Immature natural killer cell (primary cell): ENCODE measurements around the gene ZGLP1. TPM values are rescaled to one million over a fixed set of nuclear protein-coding genes. Genes with fewer than 3 reads are reported as not detected.
A peak's percentile ranks its signal among the peaks of the same experiment; 100 is the strongest.
"Not testable (repeated sequence)": the region's sequence is repeated elsewhere in the genome, so short reads cannot be mapped to it uniquely, and the experiment has no call there.

Source experiments
- DNase-seq, 3 donors: peaks; one replicate each; pipeline ENCODE4 v3.0.0; 2022; ENCODE audit warnings: mixed read lengths in 1 of 3
- H3K27ac Mint-ChIP-seq, 6 donors: one replicate each; pipeline ENCODE4 v1.8.0; 2020; ENCODE audit warnings: mixed read lengths in 6 of 6, mild to moderate bottlenecking in 5 of 6, inconsistent platforms in 4 of 6, moderate library complexity in 3 of 6
- H3K27me3 Mint-ChIP-seq, 3 donors: one replicate each; pipeline ENCODE4 v1.8.0; 2020 to 2021; ENCODE audit warnings: low read depth in 3 of 3, mild to moderate bottlenecking in 3 of 3, mixed read lengths in 3 of 3, moderate library complexity in 3 of 3, inconsistent platforms in 1 of 3
- H3K36me3 Mint-ChIP-seq, 3 donors: one replicate each; pipeline ENCODE4 v1.8.0; 2020; ENCODE audit warnings: mixed read lengths in 3 of 3, inconsistent platforms in 2 of 3, mild to moderate bottlenecking in 2 of 3
- H3K4me1 Mint-ChIP-seq, 2 donors: one replicate each; pipeline ENCODE4 v1.8.0; 2020; ENCODE audit warnings: inconsistent platforms in 2 of 2, mild to moderate bottlenecking in 2 of 2, mixed read lengths in 2 of 2, moderate library complexity in 1 of 2
- H3K4me3 Mint-ChIP-seq, 5 donors: one replicate each; pipeline ENCODE4 v1.8.0; 2020; ENCODE audit warnings: mild to moderate bottlenecking in 5 of 5, mixed read lengths in 5 of 5, inconsistent platforms in 3 of 5, moderate library complexity in 3 of 5
- H3K9me3 Mint-ChIP-seq, 6 donors: one replicate each; pipeline ENCODE4 v1.8.0; 2020; ENCODE audit warnings: mild to moderate bottlenecking in 6 of 6, mixed read lengths in 6 of 6, inconsistent platforms in 4 of 6, moderate library complexity in 3 of 6
- polyA plus RNA-seq, 3 donors: library from polyadenylated mRNA; unstranded; fragments of 300-500 nt; fragmentation: Illumina TruSeq; gene quantifications; one replicate each; pipeline ENCODE4 v1.2.3, GENCODE V29; 2021

ZGLP1 gene
- 1 to 10 TPM in 1 of 3 donors, under 1 TPM in 1, not detected in 1; 0.48 to 1.9 TPM for polyA plus RNA-seq

DNA sequence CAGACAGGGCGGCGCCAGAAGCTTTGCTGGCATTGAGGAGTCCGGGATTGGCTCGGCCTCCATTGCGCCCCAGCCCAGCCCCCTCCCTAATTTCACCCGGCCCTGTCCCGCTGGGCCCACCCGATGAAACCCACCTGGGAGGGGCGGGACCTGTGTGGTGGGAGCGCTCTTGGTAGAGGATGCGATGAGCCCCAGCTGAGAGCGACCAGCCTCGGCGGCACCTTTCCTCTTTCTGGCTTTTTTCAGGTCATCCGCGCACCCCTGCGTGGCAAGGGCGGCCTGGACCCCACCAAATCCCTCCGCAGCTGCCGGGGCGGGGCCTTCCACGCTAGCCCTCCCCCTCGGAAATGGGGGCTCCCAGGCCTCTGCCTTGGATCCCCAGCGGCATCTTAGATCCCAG, at the start of gene ZGLP1:
TSS of gene ZGLP1 (minus strand) at position 393 of the 400 bp plus-strand sequence.
- peaks cover 0 to 4% (median 0%) of the 10 kb centered on the region in 3 donors for H3K36me3 Mint-ChIP-seq
- H3K4me3 Mint-ChIP-seq, result no peak within 1 kb of the TSS
- H3K27me3 Mint-ChIP-seq, result no peaks in the 10 kb centered on the region
- no peaks in the 10 kb centered on the region for H3K9me3 Mint-ChIP-seq
- H3K4me1 Mint-ChIP-seq, result peaks cover 2 to 3% of the 10 kb centered on the region in 2 donors
- no peak for DNase-seq
- H3K27ac Mint-ChIP-seq, result no peak within 1 kb of the TSS

DNA sequence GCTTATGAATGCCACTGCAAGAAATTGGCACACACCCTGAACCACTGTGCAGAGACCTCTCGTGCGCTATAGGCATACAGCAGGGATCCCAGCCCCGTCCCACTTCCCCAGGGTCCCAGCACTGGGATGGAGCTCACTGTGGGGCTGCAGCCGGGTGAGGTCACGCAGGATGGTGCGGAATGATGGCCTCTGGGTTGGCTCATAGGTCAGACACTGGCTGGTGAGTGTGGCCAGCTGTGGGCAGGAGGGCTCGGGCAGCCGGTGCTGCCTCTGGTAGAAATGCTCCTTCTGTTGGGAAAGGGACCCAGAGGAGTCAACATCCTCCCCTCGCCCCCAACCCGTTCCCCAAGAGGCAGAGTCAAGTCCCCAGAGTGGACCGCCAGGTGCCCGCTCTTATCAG, 46.8 kb upstream of the ZGLP1 start:
- Mint-ChIP-seq H3K4me1 (no peaks in the 10 kb centered on the region), H3K27ac (no peak overlapping the region), H3K9me3 (no peaks in the 10 kb centered on the region), H3K27me3 (peaks cover 2 to 4% (median 3%) of the 10 kb centered on the region in 3 donors), H3K36me3 (peaks cover 6 to 25% (median 11%) of the 10 kb centered on the region in 3 donors), H3K4me3 (no peak overlapping the region)
- DNase-seq, result no peak

DNA sequence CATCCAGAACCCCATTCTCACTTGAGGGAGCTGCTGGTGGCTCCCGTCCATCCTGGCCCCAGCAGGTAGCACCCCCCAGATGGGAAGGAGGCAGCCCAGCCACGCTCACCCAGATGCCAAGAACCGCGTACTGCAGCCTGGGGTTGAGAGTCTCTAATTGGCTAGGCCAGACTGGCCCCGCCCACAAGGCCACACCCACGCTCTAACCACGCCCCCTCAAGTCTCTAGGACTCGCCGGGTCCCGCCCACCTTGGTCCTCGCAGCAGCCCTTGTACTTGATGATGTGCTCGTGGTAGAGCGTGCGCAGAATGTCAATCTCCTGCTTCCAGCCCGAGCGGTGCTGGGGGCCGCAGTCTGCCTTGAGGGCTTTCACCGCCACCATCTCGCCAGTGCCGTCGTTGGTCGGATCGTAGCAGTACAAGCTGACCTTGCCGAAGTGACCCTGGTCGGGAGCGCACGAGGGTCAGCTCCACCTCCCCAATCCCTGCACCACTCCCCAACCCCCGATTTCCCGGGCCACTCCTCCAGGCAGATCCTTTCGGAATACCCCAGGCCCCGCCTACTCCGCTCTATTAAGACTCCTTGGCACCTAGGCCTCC, 44.3 kb upstream of the ZGLP1 start:
- no peak overlapping the region for H3K27ac Mint-ChIP-seq
- peaks cover 0 to 4% (median 2%) of the 10 kb centered on the region in 3 donors for H3K27me3 Mint-ChIP-seq
- H3K36me3 Mint-ChIP-seq, result peaks cover 3 to 14% (median 6%) of the 10 kb centered on the region in 3 donors

DNA sequence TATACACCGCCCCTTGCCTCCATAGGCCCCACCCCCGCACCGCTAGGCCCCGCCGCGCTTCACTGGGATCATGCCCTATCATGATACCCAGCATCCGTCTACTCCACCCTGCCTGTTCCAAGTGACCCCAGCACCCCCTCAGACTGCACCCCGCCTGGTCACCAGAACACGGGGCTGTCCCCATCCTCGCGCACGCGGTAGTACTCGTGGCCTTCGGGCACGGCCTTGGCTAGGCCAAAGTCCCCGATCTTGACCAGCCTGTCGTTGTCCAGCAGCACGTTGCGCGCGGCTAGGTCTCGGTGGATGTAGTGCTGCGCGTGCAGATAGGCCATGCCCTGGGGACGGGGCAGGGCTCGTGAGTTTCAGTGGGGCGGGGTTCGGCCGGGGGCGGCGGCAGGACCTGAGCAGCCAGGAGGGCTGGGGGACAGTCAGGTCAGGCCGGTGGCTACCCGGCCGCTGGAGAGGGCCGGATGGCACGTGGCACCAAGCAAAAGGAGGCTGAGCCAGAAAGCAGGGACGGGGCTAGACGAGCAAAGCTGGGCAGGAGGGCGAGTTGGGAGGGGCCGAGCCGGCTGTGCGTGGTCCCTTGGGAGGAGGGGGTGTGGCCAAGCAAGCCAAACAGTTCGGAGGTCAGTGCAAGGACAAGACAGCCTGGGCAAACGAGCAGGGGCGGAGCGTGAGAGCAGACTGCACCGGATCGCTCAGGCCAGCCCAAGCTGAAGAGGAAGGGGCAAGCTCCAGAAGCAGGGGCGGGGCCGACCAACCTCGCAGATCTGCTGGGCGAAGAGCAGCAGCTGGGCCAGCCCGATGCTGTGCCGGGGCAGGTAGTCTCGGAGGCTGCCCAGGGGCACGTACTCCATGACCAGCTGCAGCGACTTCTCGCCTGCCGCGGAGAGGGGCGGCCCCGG, 43.4 kb upstream of the ZGLP1 start:
- Mint-ChIP-seq H3K27ac (no peak overlapping the region), H3K4me1 (no peaks in the 10 kb centered on the region), H3K27me3 (peaks cover 0 to 4% (median 2%) of the 10 kb centered on the region in 3 donors), H3K4me3 (no peak overlapping the region), H3K36me3 (peaks cover 3 to 11% (median 6%) of the 10 kb centered on the region in 3 donors), H3K9me3 (no peaks in the 10 kb centered on the region)
- no peak for DNase-seq

More for the DNA sequence above, 44.3 kb upstream of the ZGLP1 start:
- peak in 1 of 3 donors; percentile 22 for DNase-seq
- no peak overlapping the region for H3K4me3 Mint-ChIP-seq
- no peaks in the 10 kb centered on the region for H3K9me3 Mint-ChIP-seq
- no peaks in the 10 kb centered on the region for H3K4me1 Mint-ChIP-seq

DNA sequence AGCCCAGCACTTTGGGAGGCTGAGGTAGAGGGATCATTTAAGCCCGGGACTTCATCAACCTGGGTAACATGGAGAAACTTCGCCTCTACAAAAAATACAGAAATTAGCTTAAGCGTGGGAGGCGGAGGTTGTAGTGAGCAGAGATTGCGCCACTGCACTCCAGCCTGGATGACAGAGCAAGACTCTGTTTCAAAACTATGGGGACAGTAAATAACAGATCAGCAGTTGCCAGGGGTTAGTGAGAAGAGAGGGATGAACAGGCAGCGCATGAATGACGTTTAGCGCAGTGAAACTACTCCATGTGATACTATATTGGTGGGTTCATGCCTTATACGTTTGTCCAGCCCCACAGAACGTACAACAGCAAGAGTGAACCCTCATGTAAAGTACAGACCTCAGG, 36.9 kb upstream of the ZGLP1 start:
- no peaks in the 10 kb centered on the region for H3K27me3 Mint-ChIP-seq
- H3K27ac Mint-ChIP-seq, result no peak overlapping the region
- peaks cover 0 to 3% (median 0%) of the 10 kb centered on the region in 3 donors for H3K36me3 Mint-ChIP-seq
- no peaks in the 10 kb centered on the region for H3K9me3 Mint-ChIP-seq
- no peak for DNase-seq
- H3K4me3 Mint-ChIP-seq, result no peak overlapping the region
- no peaks in the 10 kb centered on the region for H3K4me1 Mint-ChIP-seq

DNA sequence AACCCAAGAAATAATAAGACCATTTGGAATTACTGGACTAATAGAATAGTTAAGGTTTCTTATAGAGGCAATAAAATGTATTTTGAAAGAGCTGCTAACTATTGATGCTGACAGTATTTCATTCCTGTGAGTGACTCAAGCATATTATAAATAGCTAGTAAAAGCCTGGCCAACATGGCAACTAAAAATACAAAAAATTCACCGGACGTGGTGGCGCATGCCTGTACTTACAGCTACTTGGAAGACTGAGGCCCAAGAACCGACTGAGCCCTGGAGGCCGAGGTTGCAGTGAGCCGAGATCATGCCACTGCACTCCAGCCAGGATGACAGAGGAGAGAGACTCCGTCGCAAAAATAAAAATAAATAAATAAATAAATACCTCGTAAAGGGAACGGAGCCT, 35.2 kb upstream of the ZGLP1 start:
- Mint-ChIP-seq H3K9me3 (no peaks in the 10 kb centered on the region), H3K27me3 (no peaks in the 10 kb centered on the region), H3K4me1 (peaks cover 4 to 8% of the 10 kb centered on the region in 2 donors), H3K27ac (no peak overlapping the region), H3K36me3 (no peaks in the 10 kb centered on the region), H3K4me3 (no peak overlapping the region)
- no peak for DNase-seq

DNA sequence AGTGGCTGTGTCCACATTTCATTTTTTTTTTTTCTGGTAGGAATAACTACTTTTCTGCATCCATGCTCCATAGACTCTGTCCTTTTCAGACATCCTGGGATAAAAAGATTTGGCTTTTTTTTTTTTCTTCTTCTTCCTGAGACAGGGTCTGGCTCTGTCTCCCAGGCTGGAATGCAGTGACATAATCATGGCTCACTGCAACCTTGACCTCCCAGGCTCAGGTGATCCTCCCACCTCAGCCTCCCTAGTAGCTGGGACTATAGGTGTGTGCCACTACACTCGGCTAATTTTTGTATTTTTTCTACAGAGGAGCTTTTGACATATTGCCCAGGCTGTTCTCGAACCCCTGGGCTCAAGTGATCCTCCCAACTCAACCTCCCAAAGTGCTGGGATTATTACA, 33.9 kb upstream of the ZGLP1 start:
- no peaks in the 10 kb centered on the region for H3K36me3 Mint-ChIP-seq
- H3K9me3 Mint-ChIP-seq, result no peaks in the 10 kb centered on the region
- H3K4me3 Mint-ChIP-seq, result no peak overlapping the region
- DNase-seq, result no peak
- peaks cover 0 to 6% (median 0%) of the 10 kb centered on the region in 3 donors for H3K27me3 Mint-ChIP-seq
- no peak overlapping the region for H3K27ac Mint-ChIP-seq
- peaks cover 17 to 21% of the 10 kb centered on the region in 2 donors for H3K4me1 Mint-ChIP-seq

DNA sequence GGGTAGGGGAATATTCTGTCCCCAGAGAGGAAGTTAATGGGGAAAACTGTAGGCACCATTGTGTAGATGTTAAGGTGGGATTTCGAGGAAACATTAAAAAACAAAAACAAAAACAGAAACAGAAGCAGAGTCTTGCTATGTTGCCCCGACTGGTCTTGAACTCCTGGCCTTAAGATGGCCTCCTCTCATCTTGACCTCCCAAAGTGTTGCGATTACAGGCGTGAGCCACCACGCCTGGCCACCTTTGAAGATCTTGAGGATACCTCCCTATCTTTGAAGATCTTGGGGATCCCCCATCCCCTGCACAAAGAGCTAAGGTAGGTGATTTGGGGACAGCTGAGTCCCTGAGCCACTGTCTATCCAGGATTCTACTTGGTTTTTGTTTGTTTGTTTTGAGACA, 30.4 kb upstream of the ZGLP1 start:
- peaks cover 0 to 6% (median 1%) of the 10 kb centered on the region in 3 donors for H3K27me3 Mint-ChIP-seq
- DNase-seq, result no peak
- H3K27ac Mint-ChIP-seq, result peak overlapping the region; percentile 93 to 96 (median 95)

DNA sequence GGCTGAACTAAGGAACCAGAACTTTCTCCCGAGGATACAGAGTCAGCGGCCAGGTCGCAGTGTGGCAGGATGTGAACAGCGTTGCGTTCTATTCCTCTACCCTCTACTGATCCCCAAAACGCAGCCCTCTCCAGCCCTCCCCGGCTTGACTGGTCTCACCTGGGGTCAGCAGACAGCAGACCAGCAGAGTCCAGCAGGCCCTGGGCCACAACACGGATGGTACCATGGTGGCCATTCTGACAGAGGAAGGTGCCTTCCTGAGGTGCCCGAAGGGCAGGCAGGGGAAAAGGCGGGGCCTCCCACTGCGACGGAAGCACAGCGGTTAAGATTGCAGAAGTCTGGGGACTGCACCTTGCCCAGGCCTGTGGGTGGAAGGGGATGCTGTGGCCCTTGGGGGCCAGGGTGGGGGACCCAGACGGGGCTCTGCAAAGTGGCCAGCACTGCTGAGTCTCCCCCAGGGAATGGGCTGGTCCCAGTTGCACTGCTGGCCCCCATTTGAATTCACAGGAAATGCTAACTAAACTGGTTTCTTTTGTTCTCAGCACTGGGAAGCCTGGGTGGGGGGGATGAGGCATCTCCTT, 29.9 kb upstream of the ZGLP1 start, which contains the start of gene ICAM3:
TSS of gene ICAM3 (minus strand) at position 245 of the 581 bp plus-strand sequence. CDS start at position 235, 10 bp downstream.
- H3K27ac Mint-ChIP-seq, result peak within 1 kb of the TSS; percentile 93 to 96 (median 95)
- peaks cover 0 to 6% (median 3%) of the 10 kb centered on the region in 3 donors for H3K27me3 Mint-ChIP-seq
- peak; percentile 47 to 56 (median 47) for DNase-seq
- H3K9me3 Mint-ChIP-seq, result no peaks in the 10 kb centered on the region
- no peaks in the 10 kb centered on the region for H3K36me3 Mint-ChIP-seq
- H3K4me1 Mint-ChIP-seq, result peaks cover 22 to 27% of the 10 kb centered on the region in 2 donors
- peak within 1 kb of the TSS; percentile 94 to 99 (median 97) for H3K4me3 Mint-ChIP-seq

More for the DNA sequence above, 30.4 kb upstream of the ZGLP1 start:
- H3K9me3 Mint-ChIP-seq, result no peaks in the 10 kb centered on the region
- peaks cover 22 to 27% of the 10 kb centered on the region in 2 donors for H3K4me1 Mint-ChIP-seq
- peak overlapping the region; percentile 94 to 99 (median 97) for H3K4me3 Mint-ChIP-seq
- H3K36me3 Mint-ChIP-seq, result no peaks in the 10 kb centered on the region

DNA sequence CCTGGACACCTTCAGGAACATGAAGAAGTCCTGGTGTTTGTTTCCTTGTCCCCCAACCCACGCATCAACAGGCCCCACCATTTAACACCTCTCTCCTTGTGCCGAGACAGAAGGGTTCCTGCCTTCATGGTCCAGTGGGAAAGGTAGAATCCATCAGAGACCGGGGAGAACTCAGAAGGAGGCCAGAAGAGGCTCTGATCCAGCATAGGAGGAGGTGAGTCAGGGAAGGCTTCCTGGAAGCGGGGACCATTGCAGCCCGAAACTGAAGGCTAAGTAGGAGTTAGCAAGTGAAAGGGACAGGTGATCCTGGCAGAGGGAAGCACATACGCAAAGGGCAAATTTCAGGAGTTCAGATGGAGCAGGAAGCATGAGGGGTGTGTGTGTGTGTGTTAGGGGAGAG, 29.3 kb upstream of the ZGLP1 start:
- peaks cover 0 to 6% (median 3%) of the 10 kb centered on the region in 3 donors for H3K27me3 Mint-ChIP-seq
- peaks cover 26 to 30% of the 10 kb centered on the region in 2 donors for H3K4me1 Mint-ChIP-seq
- H3K4me3 Mint-ChIP-seq, result peak overlapping the region; percentile 94 to 99 (median 97)
- H3K36me3 Mint-ChIP-seq, result no peaks in the 10 kb centered on the region
- peak overlapping the region; percentile 93 to 96 (median 95) for H3K27ac Mint-ChIP-seq
- DNase-seq, result no peak
- no peaks in the 10 kb centered on the region for H3K9me3 Mint-ChIP-seq

DNA sequence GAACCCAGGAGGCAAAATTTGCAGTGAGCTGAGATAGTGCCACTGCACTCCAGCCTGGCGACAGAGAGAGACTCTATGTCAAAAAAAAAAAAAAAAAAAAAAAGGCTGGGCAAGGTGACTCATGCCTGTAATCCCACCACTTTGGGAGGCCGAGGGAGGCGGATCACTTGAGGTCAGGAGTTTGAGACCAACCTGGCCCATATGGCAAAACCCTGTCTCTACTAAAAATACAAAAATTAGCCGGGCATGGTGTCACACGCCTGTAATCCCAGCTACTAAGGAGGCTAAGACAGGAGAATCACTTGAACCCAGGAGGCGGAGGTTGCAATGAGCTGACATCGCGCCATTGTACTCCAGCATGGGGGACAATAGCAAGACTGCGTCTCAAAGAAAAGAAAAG, 27.1 kb upstream of the ZGLP1 start:
- not testable (repeated sequence) for DNase-seq, H3K9me3 Mint-ChIP-seq, H3K36me3 Mint-ChIP-seq
- H3K27ac Mint-ChIP-seq, result peak overlapping the region in 1 of 6 donors; percentile 29
- H3K4me3 Mint-ChIP-seq, result peak overlapping the region in 1 of 5 donors; percentile 29
- H3K27me3 Mint-ChIP-seq, result peaks cover 4 to 14% (median 6%) of the 10 kb centered on the region in 3 donors
- peaks cover 47 to 51% of the 10 kb centered on the region in 2 donors for H3K4me1 Mint-ChIP-seq

DNA sequence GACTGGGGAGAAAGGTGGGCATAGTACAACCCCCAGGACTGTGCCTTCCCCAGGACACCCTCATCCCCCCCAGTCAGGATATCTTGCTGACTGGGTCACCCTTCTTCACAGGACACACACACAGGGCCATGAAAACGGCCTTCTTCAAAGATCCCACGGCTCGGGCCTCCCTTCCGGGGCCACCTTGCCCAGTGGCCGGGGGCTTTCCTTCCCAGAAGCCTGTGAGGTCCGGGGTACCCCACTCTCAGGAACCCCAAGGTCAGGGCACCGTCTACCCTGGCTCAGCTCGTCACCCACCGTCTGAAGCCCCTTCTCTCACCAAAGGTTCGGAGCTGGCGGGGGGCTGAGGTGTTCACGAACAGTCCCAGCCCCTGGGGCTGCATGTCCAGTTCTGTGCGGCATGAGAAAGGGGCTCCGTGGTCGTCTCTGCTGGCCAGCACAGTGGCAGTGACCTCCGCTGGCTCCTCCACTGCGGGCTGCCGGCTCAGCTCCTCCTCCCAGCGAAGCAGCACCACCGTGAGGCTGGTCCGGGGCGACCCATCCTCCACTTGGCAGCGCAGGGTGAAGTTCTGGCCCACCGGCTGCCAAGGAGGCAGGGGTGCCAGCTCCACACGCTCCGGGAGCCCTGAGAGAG, 25.9 kb upstream of the ZGLP1 start:
- Mint-ChIP-seq H3K27ac (no peak overlapping the region), H3K4me1 (peaks cover 49% of the 10 kb centered on the region in 2 donors), H3K36me3 (peaks cover 0 to 4% (median 0%) of the 10 kb centered on the region in 3 donors), H3K4me3 (no peak overlapping the region), H3K9me3 (no peaks in the 10 kb centered on the region), H3K27me3 (peaks cover 4 to 14% (median 6%) of the 10 kb centered on the region in 3 donors)
- no peak for DNase-seq
